Endothelial cell of umbilical vein (primary cell): ENCODE results near the gene SH3BP5. TPM values are rescaled to one million over a fixed set of nuclear protein-coding genes. Genes with fewer than 3 reads are reported as not detected.

Experiments
- BruUV-seq: library from RNA; stranded (reverse); fragments of 400-500 nt; replicated peaks from 2 replicates; lab custom pipeline; 2021; lab: Mats Ljungman, UMichigan
- CTCF ChIA-PET: fragments of 300-600, 350-600 bp; sonication (Branson Sonifier 250); formaldehyde crosslinking; loops from one replicate; lab custom pipeline; 2021; ENCODE audit warnings: antibody characterized with exemption, inconsistent platforms; lab: Charles Lee
- POLR2A ChIA-PET: fragments of 300-600, 350-600 bp; sonication (Branson Sonifier 250); formaldehyde crosslinking; loops from one replicate; lab custom pipeline; 2021; ENCODE audit warnings: antibody characterized with exemption, inconsistent platforms; lab: Charles Lee
- DNase-seq: peaks from one replicate; pipeline ENCODE4 v3.0.0-alpha.2; 2011; ENCODE audit warnings: low read depth, low spot score
- FAIRE-seq: peaks from 2 replicates; lab custom pipeline; 2011; peaks lifted over from hg19 to GRCh38; lab: Jason Lieb, UNC
- H2AFZ ChIP-seq: 2 replicates; pipeline ENCODE4 v1.6.0; 2012; ENCODE audit warnings: low read depth, low read length, control low read depth, inconsistent platforms
- H3K27ac ChIP-seq: 2 replicates; pipeline ENCODE4 v1.5.1; 2011; ENCODE audit warnings: low read depth, mild to moderate bottlenecking, control low read depth, low read length, moderate library complexity; ENCODE audit not compliant: insufficient read depth
- H3K27me3 ChIP-seq, 2 experiments: 2 replicates each; pipeline versions ENCODE4 v1.6.0 to v1.6.1; 2011; ENCODE audit warnings: low read length in 2 of 2, mixed read lengths in 1 of 2; ENCODE audit not compliant: control insufficient read depth in 2 of 2, insufficient read depth in 2 of 2
- H3K36me3 ChIP-seq, 2 experiments: 2 replicates in 1 of 2; 3 replicates in 1 of 2; pipeline ENCODE4 v1.5.1; 2011; ENCODE audit warnings: low read length in 2 of 2, mild to moderate bottlenecking in 1 of 2, moderate library complexity in 1 of 2; ENCODE audit not compliant: control insufficient read depth in 2 of 2, insufficient read depth in 2 of 2; ENCODE audit errors: extremely low read depth in 1 of 2
- H3K4me1 ChIP-seq: 3 replicates; pipeline ENCODE4 v1.5.1; 2011; ENCODE audit warnings: mild to moderate bottlenecking, low read length; ENCODE audit not compliant: control insufficient read depth, insufficient read depth; ENCODE audit errors: extremely low read depth
- H3K4me2 ChIP-seq: 2 replicates; pipeline ENCODE4 v1.6.1; 2011; ENCODE audit warnings: low read length, control low read depth, mixed read lengths; ENCODE audit not compliant: insufficient read depth
- H3K4me3 ChIP-seq, 3 experiments: fragments of 200-600 bp in 1 of 3; sonication (generic), shearing (Covaris generic) in 1 of 3; replicated peaks in 1 of 3; 2 replicates each; pipeline ENCODE4 v1.5.1; 2011 to 2016; ENCODE audit warnings: control low read depth in 3 of 3, low read length in 3 of 3, mild to moderate bottlenecking in 2 of 3, inconsistent platforms in 1 of 3, low read depth in 1 of 3, moderate library complexity in 1 of 3; ENCODE audit not compliant: insufficient read depth in 1 of 3
- H3K79me2 ChIP-seq: 2 replicates; pipeline ENCODE4 v1.6.0; 2012; ENCODE audit warnings: low read length, inconsistent platforms; ENCODE audit not compliant: control insufficient read depth, insufficient read depth
- H3K9ac ChIP-seq: replicated peaks from 2 replicates; pipeline ENCODE3; 2011; ENCODE audit warnings: low read length, control low read depth; ENCODE audit not compliant: insufficient read depth; ENCODE audit errors: extremely low read depth
- H3K9me1 ChIP-seq: replicated peaks from 3 replicates; pipeline ENCODE4 v1.6.0; 2011; ENCODE audit warnings: mild to moderate bottlenecking, low read length; ENCODE audit not compliant: control insufficient read depth, insufficient read depth; ENCODE audit errors: extremely low read depth
- H3K9me3 ChIP-seq: replicated peaks from 2 replicates; pipeline ENCODE4 v1.5.1; 2012; ENCODE audit warnings: low read length, inconsistent platforms; ENCODE audit not compliant: control insufficient read depth, insufficient read depth
- H4K20me1 ChIP-seq: replicated peaks from 2 replicates; pipeline ENCODE3; 2011; ENCODE audit warnings: mild to moderate bottlenecking, low read length; ENCODE audit not compliant: control insufficient read depth, insufficient read depth; ENCODE audit errors: extremely low read depth
- CTCF ChIP-seq, 2 donors: IDR thresholded peaks; 1 replicate in 1 of 2; 2 replicates in 1 of 2; pipeline ENCODE4 v1.5.1; 2011; ENCODE audit warnings: low read length in 2 of 2, mild to moderate bottlenecking in 2 of 2, moderate library complexity in 2 of 2, control low read depth in 1 of 2, inconsistent platforms in 1 of 2, low read depth in 1 of 2; ENCODE audit not compliant: insufficient read depth in 1 of 2; ENCODE audit errors: extremely low read depth in 1 of 2
- EZH2 ChIP-seq: IDR thresholded peaks from 2 replicates; pipeline ENCODE4 v1.6.1; 2012; ENCODE audit warnings: borderline replicate concordance, low read depth, mild to moderate bottlenecking, moderate library complexity, low read length, inconsistent platforms; ENCODE audit not compliant: severe bottlenecking
- FOS ChIP-seq: IDR thresholded peaks from 2 replicates; pipeline ENCODE4 v1.6.1; 2011; ENCODE audit warnings: mild to moderate bottlenecking, low read length, moderate library complexity, borderline replicate concordance; ENCODE audit not compliant: insufficient read depth
- GATA2 ChIP-seq: IDR thresholded peaks from 2 replicates; pipeline ENCODE4 v1.7.0; 2011; ENCODE audit warnings: low read depth, mild to moderate bottlenecking, moderate library complexity, mixed read lengths, low read length; ENCODE audit not compliant: insufficient read length, insufficient read depth
- JUN ChIP-seq: IDR thresholded peaks from 2 replicates; pipeline ENCODE4 v1.6.1; 2011; ENCODE audit warnings: borderline replicate concordance, low read depth; ENCODE audit not compliant: insufficient read length, insufficient read depth
- MAX ChIP-seq: IDR thresholded peaks from 2 replicates; pipeline ENCODE4 v1.6.1; 2011; ENCODE audit not compliant: insufficient read depth, insufficient read length
- MYC ChIP-seq: IDR thresholded peaks from one replicate; pipeline ENCODE4 v1.6.1; 2011; ENCODE audit warnings: mild to moderate bottlenecking, low read depth, low read length
- POLR2A ChIP-seq: IDR thresholded peaks from 2 replicates; pipeline ENCODE4 v1.6.1; 2012; ENCODE audit warnings: low read depth, mild to moderate bottlenecking, control low read depth, low read length
- POLR2AphosphoS5 ChIP-seq: IDR thresholded peaks from 2 replicates; pipeline ENCODE4 v1.6.1; 2012; ENCODE audit warnings: low read depth, mild to moderate bottlenecking, control low read depth, low read length, moderate library complexity; ENCODE audit not compliant: insufficient read depth
- dilution Hi-C: fragments of 300-500 bp; cut with MboI; formaldehyde crosslinking; loops from one replicate; pipeline ENCODE4 v1.15.0; 2019; ENCODE audit warnings: low sequenced_read_pairs; ENCODE audit not compliant: extremely low pct_ligation_motif_present
- intact Hi-C: fragments of 100-400 bp; cut with micrococcal nuclease; formaldehyde crosslinking; loops from one replicate; pipeline ENCODE4 v1.10.0; 2022
- polyA plus RNA-seq, 4 experiments: library from polyadenylated mRNA; depleted of rRNA in 3 of 4; stranded (reverse) in 3 of 4; unstranded in 1 of 4; fragments of >200 nt; gene quantifications; 2 replicates each; pipeline versions ENCODE4 v1.2.1 to v1.2.3, GENCODE V29; 2011 to 2012; ENCODE audit warnings: missing spikeins in 1 of 4
- total RNA-seq: library from RNA; stranded (reverse); gene quantifications from 2 replicates; pipeline ENCODE4 v1.2.3, GENCODE V29; 2021

SH3BP5 gene
- total and polyA plus RNA-seq, 2 donors (not counting 3 experiments of a cell fraction or from before 2014, with no cell fraction given), result 35.3 to 76.3 TPM

GRCh38 chr3:15375461-15376000, 43.1 kb upstream of the SH3BP5 start:
- Histone ChIP-seq H3K27me3 (no peaks in the 10 kb centered on the region), H3K9me1 (no peaks in the 10 kb centered on the region), H4K20me1 (no peaks in the 10 kb centered on the region), H3K9ac (no peak overlapping the region), H3K4me1 (peaks cover 2% of the 10 kb centered on the region), H3K27ac (no peak overlapping the region), H3K79me2 (no peaks in the 10 kb centered on the region), H2AFZ (no peak overlapping the region), H3K36me3 (no peaks in the 10 kb centered on the region), H3K9me3 (no peaks in the 10 kb centered on the region), H3K4me3 (no peak overlapping the region), H3K4me2 (no peak overlapping the region)
- DNase-seq, result no peak
- no peak for FAIRE-seq
- POLR2A ChIA-PET, result no interaction called here
- no peak for TF ChIP-seq POLR2A
- no peak for TF ChIP-seq POLR2AphosphoS5
- TF ChIP-seq CTCF (IDR thresholded peaks at IDR 0.05; ENCODE audit: extremely low read depth in 1 of 2, insufficient read depth in 1 of 2, low read depth in 1 of 2, low read length in 2 of 2), result no peak
- TF ChIP-seq EZH2, result no peak
- TF ChIP-seq MYC, result no peak
- TF ChIP-seq JUN, result no peak
- no peak for TF ChIP-seq GATA2
- no peak for TF ChIP-seq FOS
- TF ChIP-seq MAX, result no peak
- intact Hi-C loops (no loop called here), dilution Hi-C loops (no loop called here)
- BruUV-seq, result no TSS peak
- CTCF ChIA-PET, result interaction anchor here (1.3 to 2.9 kb wide), 2 partner anchors 11 to 107 kb away, joined by 3 to 17 read pairs; no protein-coding TSS in a partner anchor
